AG04450 (cell line): Measurements from ENCODE around the gene RPL35A. TPM values are rescaled to one million over a fixed set of nuclear protein-coding genes. Genes with fewer than 3 reads are reported as not detected.
"Not testable (repeated sequence)": the region's sequence is repeated elsewhere in the genome, so short reads cannot be mapped to it uniquely, and the experiment has no call there.

Experiments used
- CTCF ChIA-PET: fragments of 300-600, 350-600 bp; formaldehyde crosslinking; extraction: SDS; loops from one replicate; lab custom pipeline; 2022; ENCODE audit warnings: antibody characterized with exemption, inconsistent platforms; lab: Charles Lee
- POLR2A ChIA-PET: fragments of 350-600 bp; formaldehyde crosslinking; extraction: SDS; loops from one replicate; lab custom pipeline; 2021; ENCODE audit warnings: antibody characterized with exemption, inconsistent platforms; lab: Yijun Ruan, JAX
- DNase-seq: peaks from one replicate; pipeline ENCODE4 v3.0.0-alpha.2; 2011; ENCODE audit warnings: low read depth, low spot score
- H3K27ac ChIP-seq: one replicate; pipeline ENCODE4 v1.5.1; 2012; ENCODE audit warnings: low read depth, low read length, control low read depth
- H3K27me3 ChIP-seq: one replicate; pipeline ENCODE4 v1.6.0; 2012; ENCODE audit warnings: low read length; ENCODE audit not compliant: control insufficient read depth, insufficient read depth
- H3K4me3 ChIP-seq: 2 replicates; pipeline ENCODE4 v1.5.1; 2011; ENCODE audit warnings: mild to moderate bottlenecking, low read depth, low read length, control low read depth
- H3K9me3 ChIP-seq: 2 replicates; pipeline ENCODE4 v1.5.1; 2012; ENCODE audit warnings: low read length; ENCODE audit not compliant: control insufficient read depth, insufficient read depth
- CTCF ChIP-seq: IDR thresholded peaks from 2 replicates; pipeline ENCODE4 v1.5.1; 2011; ENCODE audit warnings: low read depth, low read length, control low read depth, inconsistent platforms
- polyA plus RNA-seq: library from polyadenylated mRNA; depleted of rRNA; stranded (reverse); fragments of >200 nt; gene quantifications from 2 replicates; pipeline ENCODE4 v1.2.3, GENCODE V29; 2011

Gene RPL35A
- polyA plus RNA-seq, 1 experiment = 1,562 TPM

GRCh38 chr3:197953881-197954280 lies 3.9 kb downstream of the RPL35A start:
- H3K27ac ChIP-seq = no peak overlapping the region
- no peak overlapping the region for H3K4me3 ChIP-seq
- POLR2A ChIA-PET = no interaction called here
- H3K27me3 ChIP-seq = no peaks in the 10 kb centered on the region
- CTCF ChIA-PET = no interaction called here
- no peaks in the 10 kb centered on the region for H3K9me3 ChIP-seq
- no peak for DNase-seq
- no peak for TF ChIP-seq CTCF

GRCh38 chr3:197955892-197956477 lies 6.0 kb downstream of the RPL35A start:
- H3K9me3 ChIP-seq = no peaks in the 10 kb centered on the region
- no peaks in the 10 kb centered on the region for H3K27me3 ChIP-seq
- TF ChIP-seq CTCF = no peak
- DNase-seq = no peak
- no peak overlapping the region for H3K4me3 ChIP-seq
- CTCF ChIA-PET = no interaction called here
- POLR2A ChIA-PET = no interaction called here
- no peak overlapping the region for H3K27ac ChIP-seq

GRCh38 chr3:197956626-197956988 lies 6.6 kb downstream of the RPL35A start:
- no peak for DNase-seq
- CTCF ChIA-PET = no interaction called here
- no peak for TF ChIP-seq CTCF
- POLR2A ChIA-PET = no interaction called here
- Histone ChIP-seq H3K27ac (peak overlapping the region; percentile 73), H3K27me3 (no peaks in the 10 kb centered on the region), H3K4me3 (no peak overlapping the region), H3K9me3 (no peaks in the 10 kb centered on the region)

- no peaks in the 10 kb centered on the region for H3K27me3 ChIP-seq
- POLR2A ChIA-PET = no interaction called here
- TF ChIP-seq CTCF = no peak
- no peak overlapping the region for H3K4me3 ChIP-seq
- no peak for DNase-seq
- H3K27ac ChIP-seq = peak overlapping the region; percentile 43
- CTCF ChIA-PET = interaction anchor here (1.9 kb wide), 1 partner anchor 15 kb away, joined by 8 read pairs; no protein-coding TSS in a partner anchor
- H3K9me3 ChIP-seq = no peaks in the 10 kb centered on the region
These were observed 7.8 kb downstream of the RPL35A start for GRCh38 chr3:197957790-197958133.

- ChIA-PET CTCF (interaction anchor here (1.9 kb wide), 1 partner anchor 15 kb away, joined by 8 read pairs; no protein-coding TSS in a partner anchor), POLR2A (interaction anchor here (0.7 kb wide), 1 partner anchor 53 kb away, joined by 4 read pairs; no protein-coding TSS in a partner anchor)
- Histone ChIP-seq H3K27me3 (no peaks in the 10 kb centered on the region), H3K27ac (no peak overlapping the region), H3K9me3 (no peaks in the 10 kb centered on the region), H3K4me3 (no peak overlapping the region)
- TF ChIP-seq CTCF = no peak
- DNase-seq = no peak
These were observed 8.4 kb downstream of the RPL35A start for GRCh38 chr3:197958346-197958745.

- not testable (repeated sequence) for H3K9me3 ChIP-seq, DNase-seq, H3K27ac ChIP-seq, H3K27me3 ChIP-seq, H3K4me3 ChIP-seq
- ChIA-PET POLR2A (interaction anchor here (0.7 kb wide), 1 partner anchor 53 kb away, joined by 4 read pairs; no protein-coding TSS in a partner anchor), CTCF (interaction anchor here (1.9 kb wide), 1 partner anchor 16 kb away, joined by 8 read pairs; no protein-coding TSS in a partner anchor)
These were observed 8.9 kb downstream of the RPL35A start for GRCh38 chr3:197958848-197959247.
